HepG2 (cell line): Measurements from ENCODE around the gene AKAP1. TPM values are rescaled to one million over a fixed set of nuclear protein-coding genes. Genes with fewer than 3 reads are reported as not detected.

Experiments used
- ADNP ChIP-seq: sonication (generic); formaldehyde crosslinking; IDR thresholded peaks from 2 replicates; pipeline ENCODE4 v1.4.0; 2020; ENCODE audit warnings: missing genetic modification reagents
- EP300 ChIP-seq, 3 experiments: sonication (generic) in 1 of 3; formaldehyde crosslinking in 1 of 3; IDR thresholded peaks; 2 replicates each; pipeline versions ENCODE4 v1.5.1 to v1.6.1; 2011 to 2020; ENCODE audit warnings: low read depth in 2 of 3, low read length in 2 of 3, borderline replicate concordance in 1 of 3, improper control_type of control experiment in 1 of 3, mild to moderate bottlenecking in 1 of 3, missing genetic modification reagents in 1 of 3, moderate library complexity in 1 of 3
- FOXK1 ChIP-seq: sonication (generic); formaldehyde crosslinking; IDR thresholded peaks from 2 replicates; pipeline ENCODE4 v1.4.0; 2020; ENCODE audit warnings: low read depth, missing genetic modification reagents, borderline replicate concordance
- HES4 ChIP-seq: sonication (generic); formaldehyde crosslinking; IDR thresholded peaks from 2 replicates; pipeline ENCODE4 v1.9.0; 2021; ENCODE audit warnings: mild to moderate bottlenecking, missing genetic modification reagents, borderline replicate concordance
- IRX3 ChIP-seq: sonication (generic); formaldehyde crosslinking; IDR thresholded peaks from 2 replicates; pipeline ENCODE4 v1.8.1; 2023; ENCODE audit warnings: mild to moderate bottlenecking, low read depth, missing genetic modification reagents, borderline replicate concordance
- MLLT10 ChIP-seq: sonication (generic); formaldehyde crosslinking; IDR thresholded peaks from 2 replicates; pipeline ENCODE4 v1.4.0; 2020; ENCODE audit warnings: missing genetic modification reagents
- NR2C2 ChIP-seq: sonication (generic); formaldehyde crosslinking; IDR thresholded peaks from 2 replicates; pipeline ENCODE4 v1.4.0; 2020; ENCODE audit warnings: missing genetic modification reagents, mild to moderate bottlenecking, moderate library complexity, borderline replicate concordance
- PHF5A ChIP-seq: IDR thresholded peaks from one replicate; pipeline ENCODE4 v1.6.1; 2018; ENCODE audit warnings: low read depth, missing genetic modification reagents; ENCODE audit not compliant: unreplicated experiment
- RAD21 ChIP-seq: fragments of 450-650 bp; formaldehyde crosslinking; IDR thresholded peaks from 2 replicates; pipeline ENCODE4 v1.5.0; 2020; ENCODE audit warnings: mild to moderate bottlenecking
- RBAK ChIP-seq: sonication (generic); formaldehyde crosslinking; IDR thresholded peaks from 2 replicates; pipeline ENCODE4 v1.5.1; 2020; ENCODE audit warnings: mild to moderate bottlenecking, missing genetic modification reagents
- SNAI1 ChIP-seq: sonication (generic); formaldehyde crosslinking; IDR thresholded peaks from 2 replicates; pipeline ENCODE4 v1.5.0; 2020; ENCODE audit warnings: mild to moderate bottlenecking, missing genetic modification reagents, borderline replicate concordance
- TEAD2 ChIP-seq: sonication (generic); formaldehyde crosslinking; IDR thresholded peaks from 2 replicates; pipeline ENCODE4 v1.9.0; 2021; ENCODE audit warnings: missing genetic modification reagents
- ZFP36 ChIP-seq: fragments of 150-350 bp; IDR thresholded peaks from 2 replicates; pipeline ENCODE4 v1.6.1; 2018; ENCODE audit warnings: borderline replicate concordance, low read length, low read depth; ENCODE audit not compliant: partially characterized antibody
- ZFX ChIP-seq: sonication (generic); formaldehyde crosslinking; IDR thresholded peaks from 2 replicates; pipeline ENCODE4 v1.4.0; 2020; ENCODE audit warnings: mild to moderate bottlenecking, low read depth, missing genetic modification reagents, moderate library complexity
- ZNF235 ChIP-seq: sonication (generic); formaldehyde crosslinking; IDR thresholded peaks from 2 replicates; pipeline ENCODE4 v1.8.1; 2023; ENCODE audit warnings: mild to moderate bottlenecking, missing genetic modification reagents, borderline replicate concordance
- ZNF274 ChIP-seq: sonication (generic); formaldehyde crosslinking; IDR thresholded peaks from 2 replicates; pipeline ENCODE4 v1.5.1; 2020; ENCODE audit warnings: mild to moderate bottlenecking, missing genetic modification reagents
- ZNF75D ChIP-seq: sonication (generic); formaldehyde crosslinking; IDR thresholded peaks from 2 replicates; pipeline ENCODE4 v1.8.1; 2023; ENCODE audit warnings: missing genetic modification reagents, mild to moderate bottlenecking, borderline replicate concordance
- ZNF773 ChIP-seq: sonication (generic); formaldehyde crosslinking; IDR thresholded peaks from 2 replicates; pipeline ENCODE4 v1.4.0; 2020; ENCODE audit warnings: missing genetic modification reagents, borderline replicate concordance
- ZZZ3 ChIP-seq: sonication (generic); formaldehyde crosslinking; IDR thresholded peaks from 2 replicates; pipeline ENCODE4 v1.4.0; 2020; ENCODE audit warnings: missing genetic modification reagents, mild to moderate bottlenecking, borderline replicate concordance
- polyA plus RNA-seq, 8 experiments: library from polyadenylated mRNA; depleted of rRNA in 3 of 8; stranded (reverse) in 7 of 8; unstranded in 1 of 8; fragments of >200 nt; fragmentation: Illumina TruSeq in 4 of 8; extraction: Trizol in 4 of 8; gene quantifications; 2 replicates each; pipeline versions ENCODE4 v1.2.1 to v1.2.3, GENCODE V29; 2011 to 2016; ENCODE audit warnings: low read depth in 4 of 8, missing spikeins in 1 of 8, mixed read lengths in 1 of 8; ENCODE audit not compliant: insufficient read depth in 1 of 8
- total RNA-seq, 5 experiments: library from RNA; depleted of rRNA; stranded (reverse); fragments of >200 nt; fragmentation: Illumina TruSeq; extraction: Trizol; gene quantifications; 2 replicates each; pipeline ENCODE4 v1.2.3, GENCODE V29; 2016; ENCODE audit warnings: low read depth in 1 of 5
- TF ChIP-seq, protein P1 (sequence below): sonication (generic); formaldehyde crosslinking; IDR thresholded peaks from 2 replicates; pipeline ENCODE4 v1.8.1; 2023; ENCODE audit warnings: missing genetic modification reagents, mild to moderate bottlenecking, borderline replicate concordance
- TF ChIP-seq, protein P2 (sequence below): sonication (generic); formaldehyde crosslinking; IDR thresholded peaks from 2 replicates; pipeline ENCODE4 v1.5.1; 2020; ENCODE audit warnings: missing genetic modification reagents, mild to moderate bottlenecking, borderline replicate concordance
- TF ChIP-seq, protein P3 (sequence below): sonication (generic); formaldehyde crosslinking; IDR thresholded peaks from 2 replicates; pipeline ENCODE4 v1.4.0; 2020; ENCODE audit warnings: missing genetic modification reagents
- TF ChIP-seq, protein P4 (sequence below): sonication (generic); formaldehyde crosslinking; IDR thresholded peaks from 2 replicates; pipeline ENCODE4 v1.4.0; 2020; ENCODE audit warnings: mild to moderate bottlenecking, low read depth, missing genetic modification reagents
- TF ChIP-seq, protein P5 (sequence below): sonication (generic); formaldehyde crosslinking; IDR thresholded peaks from 2 replicates; pipeline ENCODE4 v1.8.1; 2022; ENCODE audit warnings: mild to moderate bottlenecking, missing genetic modification reagents

Gene AKAP1
- total and polyA plus RNA-seq, 2 of the 13 experiments (the other 11 are each of a cell fraction or from before 2014, with no cell fraction given), result 101 to 131 TPM

DNA sequence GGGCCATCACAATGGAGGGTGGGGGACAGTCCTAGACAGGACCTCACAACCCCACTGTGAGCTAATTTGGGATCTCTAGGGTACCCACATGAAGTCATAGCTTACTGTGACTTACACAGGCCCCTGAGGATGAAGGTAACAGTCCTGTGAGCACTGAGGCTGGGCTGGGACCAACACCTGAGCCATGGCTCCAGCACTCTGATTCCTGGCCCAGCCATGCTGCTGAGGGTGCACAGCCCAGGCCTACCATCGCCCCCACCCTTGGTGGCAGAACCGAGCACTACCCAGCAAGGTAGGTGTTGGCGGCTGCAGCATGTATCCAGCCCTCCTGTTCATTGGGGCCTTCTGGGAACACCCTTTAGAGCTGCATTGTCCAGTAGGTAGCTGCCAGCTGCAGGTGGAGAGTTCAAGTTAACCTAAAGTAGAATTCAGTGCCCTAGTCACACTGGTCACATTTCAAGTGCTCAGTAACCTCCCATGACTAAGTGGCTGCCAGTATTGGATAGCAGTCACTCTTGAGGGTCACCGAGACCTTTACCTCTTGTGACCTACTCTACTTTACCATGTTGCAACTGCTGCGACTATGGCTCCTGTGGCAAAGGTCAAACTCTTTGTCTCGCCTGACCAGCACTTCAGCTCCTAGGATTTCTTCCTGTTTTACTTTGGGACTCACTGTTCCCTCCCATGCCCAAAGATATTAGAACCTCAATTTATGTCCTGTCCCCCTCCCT lies 11.6 kb downstream of the AKAP1 start (continued):
- TF ChIP-seq ZFX (CRISPR knock-in tag) (0 out of 2 replicates have a peak, but pooled peaks have one; percentile 16), ZNF75D (CRISPR knock-in tag) (no peak), ZNF274 (CRISPR knock-in tag) (peak; percentile 29; the same call in 1 of the 2 replicates), ADNP (no peak), ZNF235 (CRISPR knock-in tag) (no peak), MLLT10 (no peak), EP300 (IDR thresholded peaks at IDR 0.05; ENCODE audit: low read depth in 2 of 2, low read length in 2 of 2) (no peak; a peak in 1 of 4 replicates), EP300 (CRISPR knock-in tag; IDR thresholded peaks at IDR 0.05; ENCODE audit: borderline replicate concordance) (no peak), SNAI1 (CRISPR knock-in tag) (no peak), ZNF773 (CRISPR knock-in tag) (no peak), HES4 (CRISPR knock-in tag) (no peak), TEAD2 (CRISPR knock-in tag) (no peak), ZZZ3 (CRISPR knock-in tag) (no peak), RBAK (no peak), NR2C2 (CRISPR knock-in tag) (peak; percentile 68; the same call in 1 of the 2 replicates), PHF5A (CRISPR knock-in tag) (no peak), IRX3 (no peak), ZFP36 (no peak), FOXK1 (CRISPR knock-in tag) (0 out of 2 replicates have a peak, but pooled peaks have one; percentile 25), RAD21 (CRISPR knock-in tag) (0 out of 2 replicates have a peak, but pooled peaks have one; percentile 5)
- TF ChIP-seq, protein P1, sequence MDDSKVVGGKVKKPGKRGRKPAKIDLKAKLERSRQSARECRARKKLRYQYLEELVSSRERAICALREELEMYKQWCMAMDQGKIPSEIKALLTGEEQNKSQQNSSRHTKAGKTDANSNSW, result no peak
- TF ChIP-seq, protein P2, sequence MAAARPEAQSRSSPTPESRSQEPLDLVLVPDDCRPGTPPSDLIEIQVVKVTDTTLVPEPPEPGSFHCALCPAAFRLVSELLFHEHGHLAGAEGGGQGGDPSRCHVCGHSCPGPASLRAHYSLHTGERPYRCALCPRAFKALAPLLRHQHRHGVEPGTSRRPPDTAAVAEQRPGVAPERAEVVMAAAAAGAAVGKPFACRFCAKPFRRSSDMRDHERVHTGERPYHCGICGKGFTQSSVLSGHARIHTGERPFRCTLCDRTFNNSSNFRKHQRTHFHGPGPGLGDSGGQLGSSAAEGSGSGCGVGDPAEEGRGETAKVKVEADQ (CRISPR knock-in tag), result 0 out of 2 replicates have a peak, but pooled peaks have one; percentile 52
- TF ChIP-seq, protein P3, sequence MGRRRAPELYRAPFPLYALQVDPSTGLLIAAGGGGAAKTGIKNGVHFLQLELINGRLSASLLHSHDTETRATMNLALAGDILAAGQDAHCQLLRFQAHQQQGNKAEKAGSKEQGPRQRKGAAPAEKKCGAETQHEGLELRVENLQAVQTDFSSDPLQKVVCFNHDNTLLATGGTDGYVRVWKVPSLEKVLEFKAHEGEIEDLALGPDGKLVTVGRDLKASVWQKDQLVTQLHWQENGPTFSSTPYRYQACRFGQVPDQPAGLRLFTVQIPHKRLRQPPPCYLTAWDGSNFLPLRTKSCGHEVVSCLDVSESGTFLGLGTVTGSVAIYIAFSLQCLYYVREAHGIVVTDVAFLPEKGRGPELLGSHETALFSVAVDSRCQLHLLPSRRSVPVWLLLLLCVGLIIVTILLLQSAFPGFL (CRISPR knock-in tag), result no peak
- TF ChIP-seq, protein P4, sequence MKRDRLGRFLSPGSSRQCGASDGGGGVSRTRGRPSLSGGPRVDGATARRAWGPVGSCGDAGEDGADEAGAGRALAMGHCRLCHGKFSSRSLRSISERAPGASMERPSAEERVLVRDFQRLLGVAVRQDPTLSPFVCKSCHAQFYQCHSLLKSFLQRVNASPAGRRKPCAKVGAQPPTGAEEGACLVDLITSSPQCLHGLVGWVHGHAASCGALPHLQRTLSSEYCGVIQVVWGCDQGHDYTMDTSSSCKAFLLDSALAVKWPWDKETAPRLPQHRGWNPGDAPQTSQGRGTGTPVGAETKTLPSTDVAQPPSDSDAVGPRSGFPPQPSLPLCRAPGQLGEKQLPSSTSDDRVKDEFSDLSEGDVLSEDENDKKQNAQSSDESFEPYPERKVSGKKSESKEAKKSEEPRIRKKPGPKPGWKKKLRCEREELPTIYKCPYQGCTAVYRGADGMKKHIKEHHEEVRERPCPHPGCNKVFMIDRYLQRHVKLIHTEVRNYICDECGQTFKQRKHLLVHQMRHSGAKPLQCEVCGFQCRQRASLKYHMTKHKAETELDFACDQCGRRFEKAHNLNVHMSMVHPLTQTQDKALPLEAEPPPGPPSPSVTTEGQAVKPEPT (CRISPR knock-in tag), result no peak
- TF ChIP-seq, protein P5, sequence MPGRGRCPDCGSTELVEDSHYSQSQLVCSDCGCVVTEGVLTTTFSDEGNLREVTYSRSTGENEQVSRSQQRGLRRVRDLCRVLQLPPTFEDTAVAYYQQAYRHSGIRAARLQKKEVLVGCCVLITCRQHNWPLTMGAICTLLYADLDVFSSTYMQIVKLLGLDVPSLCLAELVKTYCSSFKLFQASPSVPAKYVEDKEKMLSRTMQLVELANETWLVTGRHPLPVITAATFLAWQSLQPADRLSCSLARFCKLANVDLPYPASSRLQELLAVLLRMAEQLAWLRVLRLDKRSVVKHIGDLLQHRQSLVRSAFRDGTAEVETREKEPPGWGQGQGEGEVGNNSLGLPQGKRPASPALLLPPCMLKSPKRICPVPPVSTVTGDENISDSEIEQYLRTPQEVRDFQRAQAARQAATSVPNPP (CRISPR knock-in tag), result no peak
